ENCODE measurements around the gene LPO. TPM values are rescaled to one million over a fixed set of nuclear protein-coding genes. Genes with fewer than 3 reads are reported as not detected.
A peak's percentile ranks its signal among the peaks of the same experiment; 100 is the strongest.

Gene LPO
- total and polyA plus RNA-seq, 8 donors = 0.10 TPM; not detected in 7

DNA sequence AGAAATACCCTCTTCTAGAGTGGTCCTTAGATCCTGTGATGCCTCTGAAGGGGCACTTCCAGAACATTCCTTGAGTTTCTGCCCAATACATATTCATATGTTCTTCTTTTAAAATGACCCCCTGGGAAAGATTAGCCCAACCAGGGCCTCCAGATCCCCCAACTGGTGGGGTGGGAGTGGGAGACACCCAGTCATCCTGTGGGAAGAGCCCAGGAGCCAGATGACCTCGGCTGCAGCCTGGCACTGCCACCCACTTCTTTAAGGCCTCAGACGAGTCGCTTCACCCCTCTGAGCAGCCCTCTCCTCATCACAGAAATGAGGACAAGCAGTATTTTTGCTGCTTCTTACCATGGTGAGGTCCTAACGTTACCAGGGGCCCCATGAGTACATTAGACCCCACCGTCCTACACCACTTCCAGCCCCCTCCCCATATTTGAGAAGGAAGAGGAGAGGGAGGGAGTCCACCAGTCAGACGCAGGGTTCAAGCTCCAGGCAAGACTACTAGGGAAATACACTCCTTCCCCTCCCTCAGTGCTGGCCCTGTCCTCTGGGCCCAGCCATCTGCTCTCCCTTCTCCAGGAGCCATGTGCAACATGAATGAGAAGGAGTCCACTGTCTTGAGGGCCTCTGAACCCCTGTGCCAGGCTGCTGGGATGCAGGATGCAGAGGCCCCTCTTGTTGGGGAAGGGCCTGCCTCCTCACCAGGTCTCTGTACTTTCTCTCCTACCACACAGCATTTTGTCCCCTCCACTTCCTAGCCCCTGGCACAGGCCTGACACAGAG lies 30.6 kb downstream of the LPO start:
- H3K27ac ChIP-seq = no peak overlapping the region
- TF ChIP-seq EP300 (IDR thresholded peaks at IDR 0.05) (no peak), POLR2AphosphoS5 (IDR thresholded peaks at IDR 0.05) (no peak), POLR2A (IDR thresholded peaks at IDR 0.05) (no peak), CTCF (IDR thresholded peaks at IDR 0.05) (no peak)
- peaks cover 0 to 48% (median 11%) of the 10 kb centered on the region in 3 donors for H3K27me3 ChIP-seq
- H3K4me3 ChIP-seq = no peak overlapping the region
- no peaks in the 10 kb centered on the region for H3K36me3 ChIP-seq
- WGBS, 5 donors = 66 to 82% (median 77%) methylated on average over 6 of the region's 6 CpGs
- no peaks in the 10 kb centered on the region for H3K9me3 ChIP-seq
- intact Hi-C loops (cut with DNase I; ENCODE audit: low total_unique reads) = no loop called here
- DNase-seq = no peak
- H3K4me1 ChIP-seq = no peaks in the 10 kb centered on the region

- TF ChIP-seq EP300 (IDR thresholded peaks at IDR 0.05) = no peak
- TF ChIP-seq POLR2A (IDR thresholded peaks at IDR 0.05) = no peak
- no peak for TF ChIP-seq POLR2AphosphoS5 (IDR thresholded peaks at IDR 0.05)
- TF ChIP-seq CTCF (IDR thresholded peaks at IDR 0.05) = no peak
- 69 to 80% (median 75%) methylated on average over 9 of the region's 9 CpGs for WGBS, 5 donors
- Histone ChIP-seq H3K9me3 (no peaks in the 10 kb centered on the region), H3K27ac (no peak overlapping the region), H3K36me3 (no peaks in the 10 kb centered on the region), H3K4me1 (no peaks in the 10 kb centered on the region), H3K27me3 (peaks cover 0 to 43% (median 7%) of the 10 kb centered on the region in 3 donors), H3K4me3 (no peak overlapping the region)
- no peak for DNase-seq
- intact Hi-C loops (cut with DNase I; ENCODE audit: low total_unique reads) = no loop called here
Measured at GRCh38 chr17:58269557-58270291, 31.3 kb downstream of the LPO start.

- intact Hi-C loops (cut with DNase I; ENCODE audit: low total_unique reads) = no loop called here
- H3K27ac ChIP-seq = no peak overlapping the region
- no peak overlapping the region for H3K4me3 ChIP-seq
- TF ChIP-seq CTCF (IDR thresholded peaks at IDR 0.05) (no peak), POLR2A (IDR thresholded peaks at IDR 0.05) (no peak)
- peak in 1 of 2 donors; percentile 19 for DNase-seq
- H3K27me3 ChIP-seq = peaks cover 0 to 37% (median 5%) of the 10 kb centered on the region in 3 donors
- no peaks in the 10 kb centered on the region for H3K36me3 ChIP-seq
- WGBS, 5 donors = 78 to 81% (median 79%) methylated on average over 13 to 15 of the region's 15 CpGs
- no peaks in the 10 kb centered on the region for H3K4me1 ChIP-seq
- no peaks in the 10 kb centered on the region for H3K9me3 ChIP-seq
Measured at GRCh38 chr17:58270476-58271215, 32.3 kb downstream of the LPO start.

DNA sequence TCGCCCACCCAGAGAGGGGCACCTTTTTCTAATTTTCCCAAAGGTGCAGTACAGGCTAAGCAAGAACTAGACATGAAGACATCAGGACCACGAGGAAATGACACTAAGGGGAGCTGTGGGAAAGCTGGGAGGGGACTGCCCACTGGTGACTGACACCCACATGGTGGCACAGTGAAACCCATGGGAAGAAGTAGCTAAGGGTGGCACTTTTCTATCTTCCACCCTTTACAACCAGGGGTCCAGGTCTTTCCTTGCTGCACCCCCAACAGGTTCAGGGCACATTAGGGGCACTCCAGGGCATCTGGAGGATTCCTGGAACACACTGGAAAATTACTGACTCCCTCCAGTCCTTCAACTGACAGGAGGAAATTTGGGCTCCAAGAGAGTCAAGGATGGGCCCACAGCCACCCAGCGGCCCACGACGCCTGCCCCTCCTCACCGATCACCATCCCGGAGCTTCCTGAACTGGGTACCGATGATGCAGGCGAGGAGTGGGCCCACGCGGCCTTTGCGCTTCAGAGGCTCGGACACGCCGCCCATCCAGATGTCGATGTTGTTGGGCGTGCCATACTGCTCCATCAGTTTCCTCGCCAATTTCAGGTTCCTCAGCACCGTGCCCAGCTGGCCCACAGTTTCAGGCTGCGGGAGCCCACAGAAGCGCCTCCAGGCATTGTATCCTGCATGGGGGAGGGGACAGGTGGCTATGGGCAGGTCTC lies 33.0 kb downstream of the LPO start:
- DNase-seq = no peak
- Histone ChIP-seq H3K27me3 (peaks cover 0 to 29% (median 0%) of the 10 kb centered on the region in 3 donors), H3K9me3 (no peaks in the 10 kb centered on the region), H3K4me3 (no peak overlapping the region), H3K36me3 (no peaks in the 10 kb centered on the region), H3K4me1 (no peaks in the 10 kb centered on the region), H3K27ac (no peak overlapping the region)
- intact Hi-C loops (cut with DNase I; ENCODE audit: low total_unique reads) = no loop called here
- TF ChIP-seq EP300 (IDR thresholded peaks at IDR 0.05) (no peak), CTCF (IDR thresholded peaks at IDR 0.05) (no peak), POLR2A (IDR thresholded peaks at IDR 0.05) (no peak), POLR2AphosphoS5 (IDR thresholded peaks at IDR 0.05) (no peak)
- 88 to 93% (median 90%) methylated on average over 21 of the region's 21 CpGs for WGBS, 5 donors
